HG02973 (cell line): ENCODE results near the gene PLXNA4.

ENCODE experiments used
- ATAC-seq: cut with Tn5 transposase; IDR thresholded peaks from one replicate; pipeline ENCODE4 v1.9.1; 2021; ENCODE audit warnings: moderate library complexity; ENCODE audit not compliant: unreplicated experiment

The PLXNA4 gene

DNA sequence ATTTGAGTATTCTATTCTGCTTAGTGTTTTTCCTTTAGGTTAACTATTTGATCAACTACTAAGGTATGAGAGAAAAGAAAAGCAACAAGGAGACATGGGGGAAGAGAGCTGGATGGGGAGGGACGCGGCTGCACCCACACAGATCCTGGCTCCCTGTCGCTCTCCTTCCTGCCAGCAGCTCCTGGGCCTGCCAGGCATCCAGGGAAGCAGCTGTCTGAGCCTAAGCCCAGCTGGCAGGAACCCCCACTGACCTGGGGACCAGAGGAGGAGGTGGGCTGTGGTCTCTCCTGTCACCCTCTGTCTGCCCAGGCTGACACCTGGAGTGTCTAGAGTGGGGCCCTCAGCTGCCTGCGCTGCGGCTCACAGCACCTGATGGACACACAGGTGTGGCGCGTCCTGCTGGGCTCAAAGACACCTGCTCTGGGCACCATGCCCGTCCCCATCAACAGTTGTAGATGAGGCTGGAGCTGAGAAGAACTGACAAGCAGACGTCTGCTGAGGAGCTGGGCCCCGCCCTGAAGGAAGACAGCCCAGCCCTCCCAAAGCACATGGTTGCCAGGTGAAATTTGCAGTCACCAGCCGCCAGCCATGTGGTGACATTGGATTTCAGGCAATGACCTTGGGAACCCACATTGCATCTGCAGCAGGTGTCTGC, 207.9 kb downstream of the PLXNA4 start:
- no peak for ATAC-seq

DNA sequence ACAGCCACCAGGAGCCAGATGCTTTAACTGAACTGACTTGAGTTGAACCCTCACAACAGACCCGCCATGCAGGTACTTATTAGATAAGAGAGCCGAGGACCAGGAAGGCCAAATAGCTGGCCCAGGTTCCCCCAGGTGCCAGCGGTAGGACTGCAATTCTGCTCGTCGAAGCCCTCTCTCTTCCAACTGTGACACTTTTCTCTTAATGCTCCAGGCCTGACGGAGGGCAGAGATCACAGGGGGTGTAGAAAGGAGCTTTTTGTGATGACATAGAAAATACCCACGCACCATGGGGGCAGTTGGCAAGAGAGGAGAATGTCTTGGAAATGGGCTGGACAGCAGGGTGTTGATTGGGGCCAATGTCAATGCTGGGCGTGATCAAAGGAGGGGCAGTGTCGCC, 208.5 kb downstream of the PLXNA4 start:
- no peak for ATAC-seq

DNA sequence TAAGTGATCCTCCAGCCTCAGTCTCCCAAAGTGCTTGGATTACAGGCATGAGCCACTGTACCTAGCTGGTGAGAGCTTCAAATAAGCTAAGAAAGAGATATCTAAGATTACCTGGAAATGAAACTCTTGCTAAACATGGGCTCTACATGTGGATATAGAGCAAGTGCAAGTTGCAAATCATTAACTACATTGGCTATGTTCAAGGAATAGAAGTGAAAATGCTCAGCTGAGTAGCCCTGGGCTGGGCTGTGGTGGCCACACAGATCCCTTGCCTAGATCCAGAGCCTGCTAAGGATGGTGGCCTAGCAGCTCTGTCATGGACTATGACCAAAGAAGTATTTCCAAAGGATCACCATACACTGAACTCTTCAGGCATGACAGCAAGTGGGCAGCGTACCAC, 209.3 kb downstream of the PLXNA4 start:
- no peak for ATAC-seq

DNA sequence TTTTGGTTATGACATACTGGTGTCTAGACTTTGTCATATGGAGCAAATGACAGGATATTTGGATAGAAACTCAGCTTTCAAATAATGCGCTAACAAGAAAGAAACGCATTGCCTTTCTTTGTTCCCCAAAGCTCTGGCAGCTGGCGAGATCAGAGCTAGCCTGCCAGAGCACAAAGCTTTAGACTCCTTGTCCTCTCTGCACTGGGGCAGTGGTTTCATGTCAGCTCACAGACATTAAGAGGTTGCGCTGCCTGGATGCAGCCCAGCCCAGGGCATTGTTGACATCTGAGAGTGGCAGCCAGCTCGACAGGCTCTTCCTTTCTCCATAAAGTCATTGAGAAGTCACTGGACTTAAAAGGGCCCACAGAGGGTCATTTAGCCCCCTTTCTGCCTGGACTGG, 212.0 kb downstream of the PLXNA4 start:
- ATAC-seq, result no peak

DNA sequence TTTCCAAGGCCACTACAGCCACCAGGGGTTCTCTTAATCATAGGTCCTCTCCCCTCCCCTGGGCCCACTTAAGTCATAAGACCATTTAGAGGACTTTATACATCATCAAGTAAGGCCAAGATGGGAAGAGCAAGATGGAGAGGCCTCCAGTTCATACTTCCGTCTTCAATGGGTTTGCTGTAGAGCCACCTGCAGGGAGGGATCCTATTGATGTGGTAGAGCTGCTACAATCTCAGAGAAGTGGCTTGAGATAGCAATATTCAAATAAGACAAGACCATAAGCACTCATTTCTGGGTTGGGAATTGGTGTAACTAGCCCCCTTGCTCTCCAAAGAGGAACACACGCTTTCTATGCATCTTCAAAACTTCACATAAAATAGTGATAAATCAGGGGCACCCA, 214.2 kb downstream of the PLXNA4 start:
- ATAC-seq, result no peak

DNA sequence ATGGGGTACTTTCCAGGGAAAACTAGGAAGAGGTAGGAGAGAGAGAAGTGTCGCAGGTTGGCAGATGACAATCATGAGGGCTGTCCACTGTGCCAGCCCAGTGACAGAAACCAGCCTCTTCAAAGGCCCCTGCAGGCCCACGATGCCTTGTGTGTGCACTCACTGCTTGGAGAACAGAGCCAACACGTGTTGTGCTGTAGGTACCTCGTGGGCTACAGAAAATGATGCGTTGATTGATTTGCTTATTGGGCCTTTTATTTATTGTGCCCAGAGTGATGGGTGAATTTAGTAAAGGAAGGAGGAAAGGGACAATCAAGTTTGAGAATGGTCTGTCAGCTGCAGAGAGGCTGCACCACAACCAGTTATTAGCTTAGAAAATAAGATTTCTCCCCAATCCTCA, 215.1 kb downstream of the PLXNA4 start:
- no peak for ATAC-seq

DNA sequence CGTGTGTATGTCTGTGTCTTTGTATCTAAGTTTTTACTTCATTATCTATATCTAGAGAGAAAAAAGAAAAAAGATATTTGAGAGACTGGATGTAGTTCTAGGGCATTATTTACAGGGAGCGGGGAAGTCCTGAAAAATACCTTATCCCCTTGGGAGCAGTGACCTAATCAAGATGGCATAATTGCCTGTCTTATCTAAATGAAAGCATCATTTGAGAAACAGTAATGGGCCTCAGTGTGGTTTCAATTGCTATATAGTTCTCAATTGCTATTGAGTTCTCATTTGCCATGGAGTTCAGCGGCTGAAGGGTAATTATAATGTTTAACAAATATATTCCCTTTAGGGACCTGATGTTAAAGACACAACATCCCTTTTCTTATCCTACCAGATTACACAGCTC, 216.5 kb downstream of the PLXNA4 start:
- ATAC-seq, result no peak

DNA sequence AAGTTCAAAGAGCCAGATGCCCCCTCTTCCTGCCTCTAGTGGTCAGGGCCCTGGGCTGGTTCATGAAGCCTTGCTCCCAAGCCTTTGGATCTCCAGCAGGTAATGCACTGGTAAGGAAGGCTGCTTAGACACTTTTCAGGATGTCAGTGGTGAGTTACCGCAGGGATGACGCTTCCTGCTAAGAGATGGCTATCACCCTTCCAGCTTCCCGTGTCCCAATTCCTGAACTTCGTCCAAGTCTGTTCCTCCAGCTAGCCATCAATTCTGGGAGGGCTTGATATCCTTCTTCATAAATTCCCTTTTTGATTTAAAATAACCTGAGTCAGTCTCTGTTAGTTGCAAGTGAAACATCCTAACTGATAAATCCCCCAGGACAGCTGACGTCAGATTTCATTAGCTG, 221.2 kb downstream of the PLXNA4 start:
- ATAC-seq, result no peak

DNA sequence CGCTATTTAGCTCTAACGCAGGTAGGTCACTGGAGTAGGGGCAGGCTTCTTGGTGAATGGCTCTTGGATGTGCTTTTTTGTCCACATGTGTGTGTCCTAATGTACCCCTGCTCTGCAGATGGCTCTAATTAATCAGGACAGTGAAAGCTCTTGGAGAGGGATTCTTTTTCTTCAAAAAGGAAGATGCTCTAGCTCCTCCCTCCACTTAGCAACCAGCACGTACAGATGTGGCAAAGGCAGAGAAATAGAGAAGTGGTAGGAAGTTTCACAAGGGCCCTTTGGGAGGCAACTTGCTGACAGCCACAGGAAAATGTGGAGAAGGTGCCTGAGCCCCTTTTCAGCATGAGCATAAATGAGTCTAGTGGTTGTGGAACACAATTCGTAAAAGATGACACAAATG, 221.7 kb downstream of the PLXNA4 start:
- no peak for ATAC-seq

DNA sequence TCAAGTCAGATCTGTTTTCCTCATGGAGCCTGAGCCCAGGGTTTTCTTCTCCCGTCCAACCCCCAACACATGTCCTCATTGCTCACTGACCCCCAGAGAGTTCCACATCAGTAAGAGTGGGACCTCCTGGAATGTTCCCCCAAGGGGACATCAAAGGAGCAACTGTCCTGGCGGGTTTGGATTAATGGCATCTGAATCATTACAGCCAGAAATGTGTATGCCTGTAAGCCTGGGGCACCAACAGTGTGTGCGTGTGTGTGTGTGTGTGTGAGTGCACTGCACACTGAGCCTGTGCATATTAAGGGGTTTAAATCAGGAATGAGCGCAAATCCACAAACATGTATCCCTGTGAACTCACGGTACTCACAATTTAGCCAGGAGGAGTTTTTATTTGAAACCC, 222.3 kb downstream of the PLXNA4 start:
- no peak for ATAC-seq

DNA sequence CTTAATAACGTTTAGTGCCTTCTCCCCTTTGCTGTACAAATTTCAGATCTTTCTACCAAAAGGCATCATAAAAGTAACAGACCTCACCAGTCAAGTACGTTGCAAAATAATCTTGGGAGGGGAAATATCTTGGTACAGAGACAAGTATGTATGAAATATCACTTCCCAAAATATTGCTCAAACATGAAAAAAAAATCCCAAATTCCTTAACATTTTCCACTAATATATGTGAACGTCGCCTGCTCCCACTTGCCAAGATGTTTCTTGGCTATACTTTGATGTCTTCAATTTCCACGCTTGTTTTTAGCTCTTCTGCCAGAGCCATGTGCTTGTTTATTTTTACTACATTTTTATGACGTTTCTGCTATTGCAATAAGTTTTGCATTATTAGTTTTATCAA, 223.5 kb downstream of the PLXNA4 start:
- no peak for ATAC-seq

DNA sequence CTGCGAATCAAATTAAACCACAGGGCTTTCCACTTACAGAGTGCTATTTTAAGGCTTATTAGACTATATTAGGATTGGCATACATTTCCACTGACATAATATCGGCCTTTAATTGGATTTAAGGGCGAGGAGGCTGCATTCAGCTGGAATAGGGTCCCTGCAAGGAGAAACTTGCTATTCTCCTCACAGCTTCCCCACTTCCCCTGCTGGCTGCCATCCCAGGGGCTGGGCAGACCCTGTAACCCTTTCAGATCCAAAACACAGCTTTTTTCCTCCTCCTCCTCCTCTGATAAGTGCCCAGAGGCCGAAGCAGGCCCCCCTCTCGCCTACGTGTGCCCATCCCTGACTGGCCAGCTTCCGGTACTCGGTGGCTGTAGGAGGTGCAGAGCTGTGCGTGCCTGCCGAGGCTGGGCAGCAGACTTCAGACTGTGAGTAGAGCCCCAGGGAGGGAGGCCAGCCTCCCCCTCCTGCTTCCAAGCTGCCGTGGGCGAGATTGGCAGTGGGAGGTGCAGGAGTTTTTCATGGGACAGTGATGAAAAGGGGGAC, 224.2 kb downstream of the PLXNA4 start:
- ATAC-seq, result no peak

DNA sequence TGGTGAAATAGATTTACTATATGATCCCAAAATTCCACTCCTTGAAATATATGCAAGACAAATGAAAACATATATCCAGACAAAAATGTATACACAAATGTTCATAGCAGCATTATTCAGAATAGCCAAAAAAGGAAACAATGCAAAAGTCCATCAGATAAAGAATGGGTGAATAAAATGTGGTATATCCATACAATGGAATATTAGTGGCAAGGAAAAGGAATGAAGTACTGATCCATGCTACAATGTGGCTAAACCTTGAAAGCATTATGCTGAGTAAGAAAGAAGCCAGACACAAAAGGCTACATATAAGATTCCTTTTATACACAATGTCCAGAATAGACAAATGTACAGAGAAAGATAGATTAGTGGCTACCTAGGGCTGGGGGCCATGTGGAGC, 225.5 kb downstream of the PLXNA4 start:
- no peak for ATAC-seq

DNA sequence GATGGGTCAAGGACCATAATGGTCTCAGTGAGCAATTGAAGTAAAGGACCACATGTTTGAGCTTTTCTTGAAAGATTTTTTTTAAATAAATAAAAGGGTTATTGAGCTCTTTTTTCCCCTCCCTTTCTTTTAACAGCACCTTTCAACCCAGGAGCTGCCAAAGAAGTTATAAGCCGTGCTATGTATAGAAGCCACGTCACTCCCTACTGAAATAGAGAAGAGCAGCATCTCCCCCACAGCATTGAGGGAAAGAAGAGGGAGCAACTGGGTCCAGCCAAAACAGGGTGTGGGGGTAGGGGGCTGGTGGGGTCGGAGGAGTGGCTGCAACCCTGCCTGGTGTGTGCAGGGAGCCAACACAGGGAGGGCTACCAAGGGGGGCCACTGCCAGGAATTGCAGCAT, 227.2 kb downstream of the PLXNA4 start:
- ATAC-seq, result no peak

DNA sequence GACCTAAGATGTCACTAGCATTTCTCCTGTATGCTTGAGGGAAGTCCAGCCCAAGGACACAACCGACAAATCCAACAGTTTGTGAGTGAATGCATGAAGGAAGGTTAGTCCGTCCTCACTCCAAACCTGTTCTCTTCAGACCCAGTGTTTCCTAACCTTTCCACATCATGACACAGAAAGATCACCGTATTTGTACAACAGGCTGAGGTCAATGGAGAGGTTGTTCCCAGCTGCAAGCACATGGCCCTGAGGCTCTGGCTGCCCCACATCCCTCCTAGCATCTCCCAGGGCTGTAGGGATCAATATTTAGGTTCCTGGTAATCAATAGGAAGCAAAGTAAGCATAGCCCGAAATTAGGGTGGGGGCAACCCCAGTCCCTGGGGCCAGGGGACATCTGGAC, 227.9 kb downstream of the PLXNA4 start:
- ATAC-seq, result no peak

DNA sequence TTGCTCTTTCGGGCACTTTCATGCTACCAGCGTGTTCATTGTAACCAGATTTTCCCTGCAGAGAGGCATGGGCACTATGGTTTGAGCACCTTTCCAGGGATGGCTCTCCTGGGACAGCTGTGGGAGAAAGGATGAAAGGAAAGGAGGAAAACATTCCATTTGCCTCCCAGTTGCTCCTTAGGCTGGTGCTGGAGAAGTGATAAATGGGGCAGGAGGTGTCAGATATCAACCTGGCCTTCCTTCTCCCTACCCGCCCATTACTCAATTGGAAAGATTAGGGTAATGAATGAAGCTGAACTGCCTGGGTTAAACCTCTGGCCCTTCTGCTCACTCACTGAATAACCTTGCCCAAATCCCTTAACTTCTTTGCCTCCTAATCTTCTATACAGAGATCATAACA, 228.4 kb downstream of the PLXNA4 start:
- ATAC-seq, result no peak

DNA sequence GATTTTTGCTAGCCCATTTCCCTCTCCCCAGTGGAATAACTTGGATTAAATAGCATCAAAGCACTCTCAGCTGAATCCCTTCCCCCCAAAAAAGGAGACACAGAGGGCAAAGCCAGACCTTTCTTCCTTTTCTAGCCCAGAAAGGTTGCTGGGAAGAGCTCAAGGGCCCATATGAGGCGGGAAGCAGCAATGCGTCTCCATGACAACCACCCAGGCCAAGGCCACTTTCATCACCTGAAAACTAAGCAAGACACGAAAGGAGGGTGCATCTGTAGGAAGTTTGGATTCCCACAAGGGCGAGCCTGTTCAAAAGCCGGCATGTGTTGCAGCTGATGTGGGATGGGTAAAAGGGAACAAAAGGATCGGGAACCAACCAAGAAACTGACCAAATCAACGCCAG, 229.1 kb downstream of the PLXNA4 start:
- no peak for ATAC-seq

DNA sequence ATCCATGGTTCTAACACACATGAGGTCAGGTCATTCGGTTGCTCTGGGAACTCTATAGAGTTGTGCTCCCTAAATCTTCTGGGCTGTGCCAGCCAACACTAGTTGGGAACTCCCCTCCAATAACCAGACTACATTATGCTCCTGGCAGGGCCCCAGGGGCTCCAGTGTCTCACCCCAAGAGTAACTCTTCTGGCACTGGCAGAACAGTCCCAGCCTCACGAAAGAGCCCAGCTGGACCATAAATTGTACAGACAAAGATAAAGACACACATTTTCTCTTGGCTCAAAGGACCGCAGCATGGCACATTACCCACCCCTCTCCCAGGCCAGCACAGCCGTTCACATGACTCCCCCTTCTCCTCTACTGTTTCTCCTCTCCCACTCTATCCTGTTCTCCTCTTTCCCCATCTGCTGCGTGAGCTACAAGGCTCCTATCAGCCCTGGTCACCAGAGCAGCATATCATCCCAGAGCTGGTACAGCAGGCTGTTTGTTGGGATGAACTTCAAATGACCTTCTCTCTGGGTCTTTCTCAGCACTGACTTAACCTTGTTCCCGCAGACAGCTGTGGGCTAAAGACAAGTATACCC, 230.6 kb downstream of the PLXNA4 start:
- no peak for ATAC-seq

DNA sequence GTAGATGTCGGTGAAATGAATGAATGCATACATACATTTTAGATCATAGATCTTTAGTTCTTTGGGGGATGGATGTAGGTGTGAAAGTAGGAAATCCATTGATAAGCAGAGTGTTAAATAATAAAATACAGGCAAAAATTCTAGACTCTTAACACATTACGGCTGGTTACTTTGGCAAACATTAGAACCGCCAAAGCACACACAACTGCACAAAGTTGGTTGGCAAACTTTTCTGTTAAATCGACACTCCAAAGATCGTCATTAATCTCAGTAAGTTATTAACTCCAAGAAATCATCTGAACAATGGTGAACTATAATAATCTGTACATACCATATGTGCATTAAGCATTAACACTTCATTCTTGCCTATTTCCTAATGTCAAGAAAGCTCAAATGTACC, 231.2 kb downstream of the PLXNA4 start:
- no peak for ATAC-seq

DNA sequence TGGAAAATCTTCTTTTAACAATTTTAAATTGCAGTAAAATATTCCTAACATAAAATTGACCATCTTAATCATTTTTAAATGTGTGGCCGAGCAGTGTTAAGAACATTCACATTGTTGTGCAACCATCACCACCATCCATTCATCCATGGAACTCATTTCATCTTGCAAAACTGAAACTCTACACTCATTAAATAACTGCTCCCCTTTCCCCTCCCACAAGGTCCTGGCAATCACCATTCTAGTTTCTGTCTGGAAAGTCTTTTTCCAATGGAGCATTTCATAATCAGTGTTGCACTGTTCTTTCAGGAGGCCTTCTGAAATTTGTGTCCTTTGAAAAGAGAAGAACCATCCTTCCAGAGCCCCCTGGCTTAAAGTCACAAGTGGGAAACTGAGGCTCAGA, 233.1 kb downstream of the PLXNA4 start:
- no peak for ATAC-seq

DNA sequence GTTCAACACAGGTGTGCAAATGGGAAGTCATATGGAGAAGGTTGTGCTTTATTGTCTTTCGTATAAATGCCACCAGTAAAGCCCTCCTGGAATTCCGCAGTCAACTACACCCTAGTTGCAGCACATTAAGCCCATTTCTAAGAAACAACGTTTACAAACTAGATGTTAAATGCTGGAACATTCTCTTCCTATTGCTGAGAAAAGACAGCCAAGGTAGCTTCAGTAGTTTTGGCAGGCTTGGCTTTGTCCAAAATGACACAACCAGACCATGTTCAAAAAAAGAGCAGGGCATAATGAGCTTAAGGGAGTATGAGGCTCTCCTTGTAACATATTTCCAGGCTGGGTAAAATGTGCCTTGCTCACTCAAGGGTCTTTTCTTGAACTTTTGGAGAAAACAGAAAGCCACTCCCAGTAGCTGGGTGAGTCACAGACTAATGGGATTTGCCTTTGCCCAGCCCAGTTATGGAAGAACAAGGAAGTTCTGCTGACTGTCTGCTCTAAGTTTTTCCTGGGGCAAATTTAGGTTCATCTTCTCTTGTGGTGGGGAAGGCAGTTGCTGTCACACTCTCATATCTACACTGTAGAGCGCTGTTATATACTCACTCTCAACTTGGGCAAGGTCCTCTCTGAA, 238.7 kb downstream of the PLXNA4 start:
- ATAC-seq, result no peak

DNA sequence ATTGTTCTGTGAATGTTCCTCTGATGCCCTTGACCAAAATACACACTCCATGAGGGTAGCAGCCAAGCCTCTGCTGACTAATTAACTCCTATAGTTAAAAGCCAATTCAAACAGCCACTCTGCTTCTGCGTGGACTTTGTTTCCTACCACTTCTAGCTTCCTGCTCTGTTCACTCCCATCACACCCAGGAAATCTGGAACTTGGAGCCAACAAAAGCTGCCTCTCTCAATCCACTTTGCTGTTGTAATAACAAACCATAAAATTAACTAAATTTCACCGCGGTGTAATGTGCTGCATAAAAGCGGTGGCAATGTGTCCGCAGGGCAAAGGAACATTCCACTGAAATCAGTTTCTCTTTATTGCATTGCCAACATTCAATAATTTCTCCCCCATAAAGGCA, 239.5 kb downstream of the PLXNA4 start:
- no peak for ATAC-seq

DNA sequence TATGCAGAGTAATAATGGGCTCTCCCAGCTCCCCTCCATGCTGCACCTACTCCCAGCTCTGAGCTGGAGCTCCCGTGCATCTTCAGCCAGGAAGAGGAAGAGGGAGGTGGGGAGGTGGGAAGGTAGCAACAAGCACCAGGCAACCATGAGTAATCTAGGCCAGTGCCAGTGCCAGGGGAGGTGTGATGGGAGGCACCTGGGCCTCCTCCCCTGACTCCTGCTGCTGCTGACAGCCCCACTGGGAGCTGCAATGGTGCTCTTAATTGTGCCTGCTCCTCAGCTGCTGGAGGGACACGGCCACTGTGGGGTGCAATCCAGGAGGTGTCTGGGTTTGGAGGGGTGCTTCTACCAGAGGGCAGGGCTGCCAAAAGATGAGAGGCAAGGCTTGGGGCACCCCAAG, 243.0 kb downstream of the PLXNA4 start:
- no peak for ATAC-seq
